ENCODE data around the gene DAP. TPM values are rescaled to one million over a fixed set of nuclear protein-coding genes. Genes with fewer than 3 reads are reported as not detected.

Gene DAP
- total RNA-seq, 4 donors from 2014 or later, result 24.3 to 42.4 (median 37.0) TPM

DNA sequence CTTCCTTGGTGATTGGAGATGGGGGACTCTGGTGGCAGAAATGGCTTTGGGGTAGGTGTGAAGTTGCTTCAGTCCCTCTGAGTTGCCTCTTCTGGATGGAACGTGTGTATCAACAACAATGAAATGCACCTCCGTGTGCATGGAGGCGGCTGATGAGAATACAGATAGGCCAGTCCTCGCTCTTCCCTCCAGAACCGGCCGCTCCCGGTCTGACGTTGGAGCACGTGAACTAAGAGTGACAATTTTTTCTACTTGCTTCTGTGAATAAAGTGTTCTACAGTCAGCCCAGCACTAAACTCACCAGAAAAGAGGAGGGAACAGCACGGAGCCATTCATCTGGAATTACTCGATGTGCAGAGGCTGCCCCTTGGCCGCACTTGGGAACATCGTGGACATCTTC, 106.5 kb downstream of the DAP start:
- H3K36me3 ChIP-seq, result peaks cover 0 to 7% (median 2%) of the 10 kb centered on the region in 4 donors
- no peak overlapping the region for H3K4me3 ChIP-seq
- intact Hi-C loops (cut with DNase I), result no loop called here
- no peak overlapping the region for H3K27ac ChIP-seq (replicated peaks in 1 of 4)
- peaks cover 0 to 29% (median 3%) of the 10 kb centered on the region in 4 donors for H3K27me3 ChIP-seq
- DNase-seq (ENCODE audit: extremely low spot score), result no peak
- H3K4me1 ChIP-seq, result peaks cover 0 to 13% (median 9%) of the 10 kb centered on the region in 4 donors
- TF ChIP-seq POLR2A (IDR thresholded peaks at IDR 0.05; ENCODE audit: low read depth) (no peak), POLR2AphosphoS5 (IDR thresholded peaks at IDR 0.05) (no peak), EP300 (IDR thresholded peaks at IDR 0.05) (no peak)
- TF ChIP-seq, protein P1, sequence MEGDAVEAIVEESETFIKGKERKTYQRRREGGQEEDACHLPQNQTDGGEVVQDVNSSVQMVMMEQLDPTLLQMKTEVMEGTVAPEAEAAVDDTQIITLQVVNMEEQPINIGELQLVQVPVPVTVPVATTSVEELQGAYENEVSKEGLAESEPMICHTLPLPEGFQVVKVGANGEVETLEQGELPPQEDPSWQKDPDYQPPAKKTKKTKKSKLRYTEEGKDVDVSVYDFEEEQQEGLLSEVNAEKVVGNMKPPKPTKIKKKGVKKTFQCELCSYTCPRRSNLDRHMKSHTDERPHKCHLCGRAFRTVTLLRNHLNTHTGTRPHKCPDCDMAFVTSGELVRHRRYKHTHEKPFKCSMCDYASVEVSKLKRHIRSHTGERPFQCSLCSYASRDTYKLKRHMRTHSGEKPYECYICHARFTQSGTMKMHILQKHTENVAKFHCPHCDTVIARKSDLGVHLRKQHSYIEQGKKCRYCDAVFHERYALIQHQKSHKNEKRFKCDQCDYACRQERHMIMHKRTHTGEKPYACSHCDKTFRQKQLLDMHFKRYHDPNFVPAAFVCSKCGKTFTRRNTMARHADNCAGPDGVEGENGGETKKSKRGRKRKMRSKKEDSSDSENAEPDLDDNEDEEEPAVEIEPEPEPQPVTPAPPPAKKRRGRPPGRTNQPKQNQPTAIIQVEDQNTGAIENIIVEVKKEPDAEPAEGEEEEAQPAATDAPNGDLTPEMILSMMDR (IDR thresholded peaks at IDR 0.05), result no peak
- 95% methylated on average over 13 of the region's 13 CpGs for WGBS
- H3K9me3 ChIP-seq, result no peaks in the 10 kb centered on the region

DNA sequence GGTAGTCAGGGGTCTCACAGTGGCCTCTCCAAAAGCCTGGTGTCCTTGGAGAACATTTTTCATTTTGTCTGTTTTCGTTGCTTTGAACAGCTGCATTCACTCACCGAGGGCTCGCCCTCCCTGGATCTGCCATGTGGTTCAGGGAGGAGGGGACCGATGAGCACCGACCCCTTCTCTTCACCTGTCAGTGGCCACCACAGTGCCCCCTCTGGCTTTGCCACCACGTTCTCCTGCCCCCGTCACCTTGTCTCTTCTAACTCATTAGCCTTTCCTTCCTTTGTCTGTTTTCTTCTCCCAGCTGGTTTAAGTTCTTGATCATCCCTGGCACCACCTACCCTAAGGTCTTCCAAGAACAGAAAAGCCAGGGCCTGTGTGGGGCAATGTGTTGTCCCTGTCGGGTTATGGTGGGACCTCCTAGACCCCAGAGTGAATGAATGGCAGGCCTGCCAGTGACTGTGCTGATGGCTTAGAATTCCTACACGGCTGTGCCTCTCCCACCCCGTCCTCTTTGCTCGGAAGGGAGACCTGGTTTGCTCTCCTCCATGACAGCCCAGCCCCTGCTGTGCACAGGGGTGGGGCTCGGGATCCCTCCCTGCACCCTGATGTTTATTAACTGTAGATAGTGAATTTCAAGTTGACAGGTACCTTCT, 107.2 kb downstream of the DAP start:
- no peak overlapping the region for H3K4me3 ChIP-seq
- 70% methylated on average over 12 of the region's 12 CpGs for WGBS
- TF ChIP-seq, protein P1 (IDR thresholded peaks at IDR 0.05), result no peak
- no peak for TF ChIP-seq POLR2AphosphoS5 (IDR thresholded peaks at IDR 0.05)
- TF ChIP-seq POLR2A (IDR thresholded peaks at IDR 0.05; ENCODE audit: low read depth), result no peak
- no peak for TF ChIP-seq EP300 (IDR thresholded peaks at IDR 0.05)
- H3K4me1 ChIP-seq, result peaks cover 0 to 15% (median 11%) of the 10 kb centered on the region in 4 donors
- no peak for DNase-seq (ENCODE audit: extremely low spot score)
- H3K36me3 ChIP-seq, result peaks cover 0 to 7% (median 4%) of the 10 kb centered on the region in 4 donors
- intact Hi-C loops (cut with DNase I), result no loop called here
- H3K27me3 ChIP-seq, result peaks cover 0 to 36% (median 6%) of the 10 kb centered on the region in 4 donors
- H3K27ac ChIP-seq (replicated peaks in 1 of 4), result no peak overlapping the region
- H3K9me3 ChIP-seq, result peaks cover 0 to 4% (median 0%) of the 10 kb centered on the region in 4 donors

DNA sequence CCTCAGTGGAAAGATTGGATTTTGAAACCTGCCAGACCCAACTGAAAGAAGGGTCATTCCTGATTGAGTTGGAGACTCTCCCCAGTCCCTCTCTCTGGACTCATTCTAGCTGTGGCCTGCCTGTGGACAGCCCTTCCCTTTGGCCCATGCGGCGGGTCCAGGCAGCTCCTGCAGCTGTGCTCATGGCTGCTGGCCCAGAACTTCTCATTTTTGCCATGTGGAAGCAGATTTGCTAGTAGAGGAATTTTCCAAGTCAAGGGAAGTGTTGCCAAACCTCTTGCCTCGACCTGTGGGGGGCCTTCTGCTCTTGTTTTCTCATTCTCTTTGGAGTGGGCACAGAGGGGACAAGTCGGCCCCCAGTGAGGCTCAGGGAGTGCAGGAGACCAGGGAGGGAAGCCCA, 108.0 kb downstream of the DAP start:
- Histone ChIP-seq H3K9me3 (peaks cover 0 to 6% (median 0%) of the 10 kb centered on the region in 4 donors), H3K4me3 (no peak overlapping the region), H3K27ac (replicated peaks in 1 of 4) (no peak overlapping the region), H3K27me3 (peaks cover 0 to 44% (median 7%) of the 10 kb centered on the region in 4 donors), H3K4me1 (peaks cover 0 to 15% (median 11%) of the 10 kb centered on the region in 4 donors), H3K36me3 (peaks cover 0 to 7% (median 4%) of the 10 kb centered on the region in 4 donors)
- TF ChIP-seq, protein P1 (IDR thresholded peaks at IDR 0.05), result no peak
- no peak for TF ChIP-seq EP300 (IDR thresholded peaks at IDR 0.05)
- no peak for TF ChIP-seq POLR2A (IDR thresholded peaks at IDR 0.05; ENCODE audit: low read depth)
- TF ChIP-seq POLR2AphosphoS5 (IDR thresholded peaks at IDR 0.05), result no peak
- DNase-seq (ENCODE audit: extremely low spot score), result no peak
- WGBS, result 41% methylated on average over 4 of the region's 4 CpGs
- intact Hi-C loops (cut with DNase I), result no loop called here

DNA sequence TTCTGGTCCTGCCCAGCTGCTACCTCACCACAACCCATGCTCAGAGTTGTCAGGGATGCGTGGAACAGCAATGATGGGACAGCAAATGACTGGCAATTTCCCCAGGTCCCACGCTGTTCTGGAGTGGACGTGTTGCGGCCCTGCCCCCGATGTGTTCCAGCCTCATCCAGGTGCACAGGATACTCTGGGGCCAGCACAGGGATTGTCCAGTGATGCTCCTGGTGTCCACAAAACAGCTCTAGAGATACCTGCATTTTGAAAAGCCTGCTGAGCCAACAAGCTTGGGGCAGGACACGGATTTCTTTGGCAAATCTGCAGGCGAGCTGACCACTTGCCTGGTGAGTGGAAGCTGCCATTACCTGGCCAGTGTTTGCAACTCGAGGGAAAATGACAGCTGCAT, 108.4 kb downstream of the DAP start:
- Histone ChIP-seq H3K27me3 (peaks cover 0 to 45% (median 9%) of the 10 kb centered on the region in 4 donors), H3K36me3 (peaks cover 0 to 7% (median 4%) of the 10 kb centered on the region in 4 donors), H3K4me1 (peaks cover 0 to 15% (median 11%) of the 10 kb centered on the region in 4 donors), H3K27ac (replicated peaks in 1 of 4) (no peak overlapping the region), H3K4me3 (no peak overlapping the region), H3K9me3 (peaks cover 0 to 6% (median 0%) of the 10 kb centered on the region in 4 donors)
- WGBS, result 84% methylated on average over 4 of the region's 8 CpGs
- TF ChIP-seq EP300 (IDR thresholded peaks at IDR 0.05) (no peak), POLR2A (IDR thresholded peaks at IDR 0.05; ENCODE audit: low read depth) (no peak), POLR2AphosphoS5 (IDR thresholded peaks at IDR 0.05) (no peak)
- TF ChIP-seq, protein P1 (IDR thresholded peaks at IDR 0.05), result no peak
- intact Hi-C loops (cut with DNase I), result no loop called here
- no peak for DNase-seq (ENCODE audit: extremely low spot score)

Data from esophagus muscularis mucosa (tissue), 4 donors.